ENCODE results near the gene FBXL13. TPM values are rescaled to one million over a fixed set of nuclear protein-coding genes. Genes with fewer than 3 reads are reported as not detected.

The FBXL13 gene
- total and polyA plus RNA-seq, 10 of the 15 experiments (the other 5 are each of a cell fraction or from before 2014, with no cell fraction given) = 0.08 to 0.95 (median 0.28) TPM; not detected in 2

DNA sequence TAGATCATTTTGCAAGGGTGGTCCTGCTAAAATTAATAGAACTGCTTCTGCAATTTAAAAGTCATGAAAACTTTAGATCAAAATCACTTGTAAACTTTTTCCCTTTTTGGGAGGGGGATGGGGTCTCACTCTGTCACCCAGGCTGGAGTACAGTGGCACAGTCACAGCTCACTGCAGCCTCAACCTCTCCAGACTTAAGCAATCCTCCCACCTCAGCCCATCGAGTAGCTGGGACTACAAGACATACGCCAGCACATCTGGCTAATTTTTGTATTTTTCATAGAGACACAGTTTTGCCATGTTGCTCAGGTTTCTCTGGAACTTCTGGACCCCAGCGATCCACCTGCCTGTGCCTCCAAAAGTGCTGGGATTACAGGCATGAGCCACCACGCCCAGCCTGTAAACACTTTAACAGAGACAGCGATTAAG, 82.1 kb downstream of the FBXL13 start:
- no peak overlapping the region for H3K27ac ChIP-seq (ENCODE audit: control insufficient read depth, insufficient read depth)

More for the DNA sequence above, 82.1 kb downstream of the FBXL13 start:
- no peaks in the 10 kb centered on the region for H3K4me1 ChIP-seq (ENCODE audit: control insufficient read depth, insufficient read depth, low read length)
- ATAC-seq (no peak), DNase-seq (ENCODE audit: low read depth, low spot score) (no peak), FAIRE-seq (no peak)
- in situ Hi-C loops (cut with MboI) = no loop called here
- H3K36me3 ChIP-seq (ENCODE audit: control insufficient read depth in 2 of 2, insufficient read depth in 2 of 2, low read length in 1 of 2) = no peaks in the 10 kb centered on the region
- H3K79me2 ChIP-seq (ENCODE audit: control insufficient read depth, insufficient read depth, low read length) = no peaks in the 10 kb centered on the region
- H2AFZ ChIP-seq (ENCODE audit: control insufficient read depth, low read depth, low read length) = no peak overlapping the region
- H3K4me3 ChIP-seq = no peak overlapping the region
- ChIA-PET CTCF (no interaction called here), POLR2A (no interaction called here), SMC1A (ENCODE audit: uncharacterized antibody, unreplicated experiment) (no interaction called here), RAD21 (ENCODE audit: unreplicated experiment) (interaction anchor here (1.5 kb wide), 1 partner anchor 70 kb away, joined by 3 read pairs; no protein-coding TSS in a partner anchor)
- WGBS (ENCODE audit: insufficient coverage, insufficient replicate concordance, low lambda C conversion rate, missing lambda C conversion rate) = 37% methylated on average over 5 of the region's 5 CpGs
- no TSS peak for BruUV-seq (replicated peaks)
- H3K27me3 ChIP-seq (replicated peaks in 1 of 2; ENCODE audit: control insufficient read depth in 2 of 2, insufficient read depth in 2 of 2, low read length in 1 of 2) = peaks cover 0 to 3% of the 10 kb centered on the region in 2 experiments; a peak in 2 of 4 replicates
- no peaks in the 10 kb centered on the region for H4K20me1 ChIP-seq (ENCODE audit: control insufficient read depth, insufficient read depth)
- H3K9ac ChIP-seq (ENCODE audit: control insufficient read depth, insufficient read depth, low read length) = no peak overlapping the region
- intact Hi-C loops (cut with micrococcal nuclease; ENCODE audit: unreplicated experiment) = no loop called here
- no peak overlapping the region for H3K4me2 ChIP-seq (ENCODE audit: control insufficient read depth, insufficient read depth)
- TF ChIP-seq, protein P1, sequence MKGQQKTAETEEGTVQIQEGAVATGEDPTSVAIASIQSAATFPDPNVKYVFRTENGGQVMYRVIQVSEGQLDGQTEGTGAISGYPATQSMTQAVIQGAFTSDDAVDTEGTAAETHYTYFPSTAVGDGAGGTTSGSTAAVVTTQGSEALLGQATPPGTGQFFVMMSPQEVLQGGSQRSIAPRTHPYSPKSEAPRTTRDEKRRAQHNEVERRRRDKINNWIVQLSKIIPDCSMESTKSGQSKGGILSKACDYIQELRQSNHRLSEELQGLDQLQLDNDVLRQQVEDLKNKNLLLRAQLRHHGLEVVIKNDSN (IDR thresholded peaks at IDR 0.05; ENCODE audit: borderline replicate concordance, extremely low read length, insufficient read depth, low read depth, low read length) = no peak
- TF ChIP-seq KAT2A (conservative IDR thresholded peaks at IDR 0.05; ENCODE audit: control insufficient read depth, low read depth, low read length) (no peak), CBX3 (IDR thresholded peaks at IDR 0.05; ENCODE audit: borderline replicate concordance, low read depth) (no peak), RFX5 (IDR thresholded peaks at IDR 0.05; ENCODE audit: low read depth, low read length) (no peak), DPF2 (IDR thresholded peaks at IDR 0.05) (no peak), WRNIP1 (IDR thresholded peaks at IDR 0.05; ENCODE audit: borderline replicate concordance, low read depth, low read length) (no peak), NBN (IDR thresholded peaks at IDR 0.05) (no peak), E4F1 (IDR thresholded peaks at IDR 0.05; ENCODE audit: borderline replicate concordance, partially characterized antibody) (no peak), ZNF217 (IDR thresholded peaks at IDR 0.05) (no peak), RUNX3 (IDR thresholded peaks at IDR 0.05; ENCODE audit: low read length) (no peak), MXI1 (IDR thresholded peaks at IDR 0.05; ENCODE audit: low read depth, low read length) (no peak), PAX8 (IDR thresholded peaks at IDR 0.05) (no peak), HDAC2 (IDR thresholded peaks at IDR 0.05) (no peak), CREM (IDR thresholded peaks at IDR 0.05; ENCODE audit: low read depth) (no peak), NRF1 (conservative IDR thresholded peaks at IDR 0.05; ENCODE audit: low read depth, low read length) (no peak), E2F4 (IDR thresholded peaks at IDR 0.05; ENCODE audit: low read depth, low read length) (no peak), LARP7 (IDR thresholded peaks at IDR 0.05) (no peak), IRF4 (IDR thresholded peaks at IDR 0.05; ENCODE audit: low read depth, low read length) (no peak), TCF7 (IDR thresholded peaks at IDR 0.05; ENCODE audit: borderline replicate concordance) (no peak)
- TF ChIP-seq, protein P2, sequence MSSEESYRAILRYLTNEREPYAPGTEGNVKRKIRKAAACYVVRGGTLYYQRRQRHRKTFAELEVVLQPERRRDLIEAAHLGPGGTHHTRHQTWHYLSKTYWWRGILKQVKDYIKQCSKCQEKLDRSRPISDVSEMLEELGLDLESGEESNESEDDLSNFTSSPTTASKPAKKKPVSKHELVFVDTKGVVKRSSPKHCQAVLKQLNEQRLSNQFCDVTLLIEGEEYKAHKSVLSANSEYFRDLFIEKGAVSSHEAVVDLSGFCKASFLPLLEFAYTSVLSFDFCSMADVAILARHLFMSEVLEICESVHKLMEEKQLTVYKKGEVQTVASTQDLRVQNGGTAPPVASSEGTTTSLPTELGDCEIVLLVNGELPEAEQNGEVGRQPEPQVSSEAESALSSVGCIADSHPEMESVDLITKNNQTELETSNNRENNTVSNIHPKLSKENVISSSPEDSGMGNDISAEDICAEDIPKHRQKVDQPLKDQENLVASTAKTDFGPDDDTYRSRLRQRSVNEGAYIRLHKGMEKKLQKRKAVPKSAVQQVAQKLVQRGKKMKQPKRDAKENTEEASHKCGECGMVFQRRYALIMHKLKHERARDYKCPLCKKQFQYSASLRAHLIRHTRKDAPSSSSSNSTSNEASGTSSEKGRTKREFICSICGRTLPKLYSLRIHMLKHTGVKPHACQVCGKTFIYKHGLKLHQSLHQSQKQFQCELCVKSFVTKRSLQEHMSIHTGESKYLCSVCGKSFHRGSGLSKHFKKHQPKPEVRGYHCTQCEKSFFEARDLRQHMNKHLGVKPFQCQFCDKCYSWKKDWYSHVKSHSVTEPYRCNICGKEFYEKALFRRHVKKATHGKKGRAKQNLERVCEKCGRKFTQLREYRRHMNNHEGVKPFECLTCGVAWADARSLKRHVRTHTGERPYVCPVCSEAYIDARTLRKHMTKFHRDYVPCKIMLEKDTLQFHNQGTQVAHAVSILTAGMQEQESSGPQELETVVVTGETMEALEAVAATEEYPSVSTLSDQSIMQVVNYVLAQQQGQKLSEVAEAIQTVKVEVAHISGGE (CRISPR knock-in tag; IDR thresholded peaks at IDR 0.05) = no peak
- no peaks in the 10 kb centered on the region; the same call in 2 of the 3 replicates for H3K9me3 ChIP-seq (replicated peaks; ENCODE audit: control insufficient read depth, insufficient read depth, low read length)

All from GM12878 (cell line).